ENCODE results near the gene ALAS1.

The ALAS1 gene

DNA sequence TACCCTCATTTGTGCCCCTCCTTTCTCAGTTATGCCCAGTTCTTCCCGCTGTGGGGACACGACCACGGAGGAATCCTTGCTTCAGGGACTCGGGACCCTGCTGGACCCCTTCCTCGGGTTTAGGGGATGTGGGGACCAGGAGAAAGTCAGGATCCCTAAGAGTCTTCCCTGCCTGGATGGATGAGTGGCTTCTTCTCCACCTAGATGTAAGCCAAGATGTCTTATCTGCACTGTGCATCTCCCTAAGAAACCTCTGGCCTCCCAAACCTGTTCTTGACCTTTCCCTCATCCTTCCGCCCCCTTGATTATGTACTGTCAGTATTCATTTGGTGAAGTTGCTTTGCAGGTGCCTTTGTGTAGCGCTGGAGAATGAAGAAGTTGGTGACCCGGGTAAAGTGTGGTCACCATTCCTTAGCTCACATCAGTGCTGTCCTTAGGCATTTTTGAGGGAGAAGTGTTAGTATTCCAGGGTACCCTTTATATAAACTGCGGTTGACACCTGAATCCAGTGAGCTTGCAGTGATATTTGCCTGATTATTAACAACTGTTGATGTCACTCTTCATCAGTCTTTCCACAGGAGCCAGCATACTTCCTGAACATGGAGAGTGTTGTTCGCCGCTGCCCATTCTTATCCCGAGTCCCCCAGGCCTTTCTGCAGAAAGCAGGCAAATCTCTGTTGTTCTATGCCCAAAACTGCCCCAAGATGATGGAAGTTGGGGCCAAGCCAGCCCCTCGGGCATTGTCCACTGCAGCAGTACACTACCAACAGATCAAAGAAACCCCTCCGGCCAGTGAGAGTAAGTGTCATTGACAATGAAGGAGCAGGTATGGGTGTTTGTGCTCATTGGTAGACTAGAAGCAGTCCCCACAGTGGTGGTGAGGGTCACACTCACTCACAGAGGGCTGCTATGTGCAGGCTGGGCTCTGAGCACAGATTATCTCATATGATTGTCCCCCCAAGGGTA is 966 bp downstream of the ALAS1 start:
- no peak for DNase-seq (ENCODE audit: low read depth)

DNA sequence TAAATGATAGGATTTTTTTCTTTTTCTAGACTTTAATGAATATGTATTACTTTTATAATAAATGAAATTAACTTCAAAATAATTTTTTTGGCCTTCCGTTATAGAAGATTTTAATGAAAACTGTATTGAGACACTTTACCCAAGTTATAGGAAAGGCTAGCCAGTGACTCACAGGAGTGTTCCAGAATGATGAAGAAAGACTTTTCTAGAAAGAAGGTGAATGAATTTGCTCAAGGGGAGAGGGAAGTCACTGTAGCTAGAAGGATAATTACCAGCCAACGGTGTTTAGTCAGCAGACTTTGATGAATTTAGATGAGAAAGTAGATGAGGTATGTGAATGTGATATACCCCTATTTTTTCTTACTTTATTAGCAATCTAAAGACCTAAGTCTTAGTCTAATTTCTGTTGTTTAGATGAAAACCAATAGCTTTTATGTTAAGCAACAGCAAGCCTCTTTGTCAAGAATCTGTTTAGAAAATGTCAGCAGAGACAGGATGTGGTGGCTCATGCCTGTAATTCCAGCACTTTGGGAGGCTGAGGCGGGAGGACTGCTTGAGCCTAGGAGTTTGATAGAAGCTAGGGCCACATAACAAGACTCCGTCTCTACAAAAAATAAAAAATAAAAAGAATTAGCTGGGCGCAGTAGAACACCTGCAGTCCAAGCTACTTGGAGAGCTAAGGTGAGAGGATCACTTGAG is 3.2 kb downstream of the ALAS1 start:
- DNase-seq (ENCODE audit: low read depth), result peak; percentile 42

DNA sequence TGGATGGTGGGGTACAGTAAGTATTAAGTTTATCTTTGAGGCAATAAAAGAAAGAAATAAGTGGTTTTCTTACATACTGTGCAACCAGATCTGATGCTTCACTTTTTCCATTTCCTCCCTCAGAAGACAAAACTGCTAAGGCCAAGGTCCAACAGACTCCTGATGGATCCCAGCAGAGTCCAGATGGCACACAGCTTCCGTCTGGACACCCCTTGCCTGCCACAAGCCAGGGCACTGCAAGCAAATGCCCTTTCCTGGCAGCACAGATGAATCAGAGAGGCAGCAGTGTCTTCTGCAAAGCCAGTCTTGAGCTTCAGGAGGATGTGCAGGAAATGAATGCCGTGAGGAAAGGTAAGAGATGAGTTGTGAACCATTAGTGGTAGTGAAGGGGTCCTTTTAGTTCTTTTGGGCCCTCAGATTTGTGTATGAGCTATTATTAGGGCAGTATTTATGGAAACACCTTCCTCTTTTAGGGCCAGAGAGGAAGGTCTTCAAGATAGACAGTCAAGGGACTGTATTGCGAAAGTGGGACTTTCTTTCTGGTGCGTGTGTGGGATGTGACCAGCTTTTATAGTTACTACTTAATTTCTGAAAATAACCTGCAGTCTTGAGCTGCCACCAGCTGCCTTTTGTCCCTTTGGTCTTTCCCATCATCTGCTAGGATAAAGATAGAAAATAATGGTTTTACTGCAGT is 4.6 kb downstream of the ALAS1 start:
- no peak for DNase-seq (ENCODE audit: low read depth)

DNA sequence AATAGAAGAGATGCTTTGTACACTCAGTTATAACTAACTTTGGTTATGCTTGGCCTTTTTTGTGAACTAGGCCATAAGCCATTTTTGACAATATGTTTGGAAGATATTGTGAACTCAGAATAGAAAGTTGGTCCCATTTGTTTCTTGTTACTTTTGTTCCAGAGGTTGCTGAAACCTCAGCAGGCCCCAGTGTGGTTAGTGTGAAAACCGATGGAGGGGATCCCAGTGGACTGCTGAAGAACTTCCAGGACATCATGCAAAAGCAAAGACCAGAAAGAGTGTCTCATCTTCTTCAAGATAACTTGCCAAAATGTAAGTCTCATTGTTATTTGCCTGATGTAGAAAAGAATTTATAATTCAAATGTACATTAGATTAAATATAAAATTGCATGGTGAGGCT is 5.7 kb downstream of the ALAS1 start:
- DNase-seq (ENCODE audit: low read depth), result no peak

DNA sequence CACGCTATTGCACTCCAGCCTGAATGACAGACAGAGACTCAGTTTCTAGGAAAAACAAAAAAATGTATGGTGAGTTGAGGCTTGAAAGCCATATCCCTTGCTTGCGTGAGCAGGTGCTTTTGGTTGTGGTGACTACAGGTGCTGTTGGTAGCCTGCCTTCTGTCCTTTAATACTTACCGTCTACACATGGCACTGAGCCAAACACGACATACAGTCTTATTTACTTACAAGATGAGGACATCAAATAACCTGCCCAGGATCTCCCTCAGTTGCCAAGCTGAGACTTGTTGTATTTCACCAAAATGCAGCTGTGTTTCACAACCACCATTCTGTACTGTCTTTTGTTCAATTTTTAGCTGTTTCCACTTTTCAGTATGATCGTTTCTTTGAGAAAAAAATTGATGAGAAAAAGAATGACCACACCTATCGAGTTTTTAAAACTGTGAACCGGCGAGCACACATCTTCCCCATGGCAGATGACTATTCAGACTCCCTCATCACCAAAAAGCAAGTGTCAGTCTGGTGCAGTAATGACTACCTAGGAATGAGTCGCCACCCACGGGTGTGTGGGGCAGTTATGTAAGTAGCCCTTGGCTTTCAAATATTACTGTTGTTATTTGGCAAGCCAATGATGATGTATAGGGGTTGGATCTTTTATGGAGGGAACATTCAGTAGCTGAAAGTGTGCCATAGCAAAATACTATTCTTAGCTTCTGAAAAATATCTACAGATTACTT is 6.5 kb downstream of the ALAS1 start:
- peak; percentile 37 for DNase-seq (ENCODE audit: low read depth)

DNA sequence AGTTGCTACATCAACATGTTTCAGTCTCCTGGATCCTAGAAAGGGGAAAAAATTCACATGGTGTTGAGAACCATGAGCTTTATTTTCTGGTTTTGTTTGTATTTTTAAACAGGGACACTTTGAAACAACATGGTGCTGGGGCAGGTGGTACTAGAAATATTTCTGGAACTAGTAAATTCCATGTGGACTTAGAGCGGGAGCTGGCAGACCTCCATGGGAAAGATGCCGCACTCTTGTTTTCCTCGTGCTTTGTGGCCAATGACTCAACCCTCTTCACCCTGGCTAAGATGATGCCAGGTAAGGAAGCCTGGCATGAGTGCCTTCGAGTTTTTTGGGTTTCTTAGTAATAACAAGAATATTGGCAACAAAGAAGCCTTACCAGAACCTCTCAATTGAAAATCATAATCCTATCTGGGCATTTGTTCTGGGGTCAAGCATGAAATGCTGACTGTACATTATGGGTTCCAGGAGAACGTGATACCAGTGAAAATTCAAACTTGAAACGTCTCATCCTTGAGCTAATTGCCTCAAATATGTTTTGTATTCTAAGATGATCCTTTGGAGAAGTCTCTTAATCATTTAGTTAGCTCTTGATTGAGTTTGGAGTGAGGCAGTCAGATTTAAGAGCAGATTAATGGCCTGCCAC is 7.9 kb downstream of the ALAS1 start:
- DNase-seq (ENCODE audit: low read depth), result no peak

DNA sequence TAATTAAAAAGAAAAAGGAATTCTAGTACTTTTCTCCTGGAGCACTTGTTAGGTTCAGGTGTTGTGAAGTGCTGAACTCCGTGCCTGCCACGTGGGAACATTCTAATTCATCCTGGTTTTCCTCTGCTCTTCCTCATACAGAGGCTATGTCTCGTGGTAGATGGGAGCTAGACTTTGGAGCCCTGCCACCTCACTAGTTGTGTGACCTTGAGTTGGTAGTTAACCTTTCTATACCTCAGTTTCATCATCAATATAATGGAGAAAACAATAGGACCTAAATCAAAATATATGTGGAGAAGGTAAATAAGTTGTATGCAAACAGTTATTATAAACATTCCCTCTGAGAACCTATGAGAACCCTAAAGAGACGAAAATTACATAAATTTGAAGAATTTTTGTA is 10.6 kb downstream of the ALAS1 start:
- no peak for DNase-seq (ENCODE audit: low read depth)

DNA sequence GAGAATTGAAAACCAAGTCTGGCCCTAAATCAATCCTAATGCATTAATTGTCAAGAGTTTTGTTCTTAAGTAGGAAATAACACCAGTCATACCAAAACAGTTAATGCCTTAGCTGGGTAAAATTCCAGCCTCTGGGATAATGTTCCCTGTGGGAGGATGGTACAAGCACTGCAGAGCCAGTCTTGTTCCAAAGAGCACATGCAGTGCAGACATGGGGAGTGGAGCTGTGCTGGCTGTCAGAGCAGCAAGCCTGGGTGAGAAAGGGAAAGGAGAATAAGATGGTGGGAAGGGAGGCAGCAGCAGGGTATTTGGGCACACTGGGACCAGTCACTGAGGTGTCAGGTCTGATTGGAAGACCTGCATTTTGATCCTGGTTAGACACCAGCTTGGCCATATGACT is 12.1 kb downstream of the ALAS1 start:
- DNase-seq (ENCODE audit: low read depth), result no peak

DNA sequence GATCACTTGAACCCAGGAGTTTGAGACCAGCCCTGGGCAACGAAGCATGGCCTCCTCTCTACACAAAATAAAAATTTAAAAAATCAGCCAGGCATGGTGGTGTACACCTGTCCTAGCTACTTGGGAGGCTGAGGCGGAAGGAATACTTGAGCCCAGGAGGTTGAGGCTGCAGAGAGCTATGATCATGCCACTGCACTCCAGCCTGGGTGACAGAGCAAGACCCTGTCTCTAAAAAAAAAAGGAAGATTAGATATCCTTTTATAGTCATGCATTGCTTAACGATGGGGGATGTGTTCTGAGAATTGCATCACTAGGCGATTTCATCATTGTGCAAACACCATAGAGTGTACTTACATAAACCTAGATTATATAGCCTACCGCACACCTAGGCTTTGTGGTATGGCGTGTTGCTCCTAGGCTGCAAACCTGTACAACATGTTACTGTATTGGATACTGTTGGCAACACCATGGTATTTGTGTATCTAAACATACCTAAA is 12.6 kb downstream of the ALAS1 start:
- no peak for DNase-seq (ENCODE audit: low read depth)

DNA sequence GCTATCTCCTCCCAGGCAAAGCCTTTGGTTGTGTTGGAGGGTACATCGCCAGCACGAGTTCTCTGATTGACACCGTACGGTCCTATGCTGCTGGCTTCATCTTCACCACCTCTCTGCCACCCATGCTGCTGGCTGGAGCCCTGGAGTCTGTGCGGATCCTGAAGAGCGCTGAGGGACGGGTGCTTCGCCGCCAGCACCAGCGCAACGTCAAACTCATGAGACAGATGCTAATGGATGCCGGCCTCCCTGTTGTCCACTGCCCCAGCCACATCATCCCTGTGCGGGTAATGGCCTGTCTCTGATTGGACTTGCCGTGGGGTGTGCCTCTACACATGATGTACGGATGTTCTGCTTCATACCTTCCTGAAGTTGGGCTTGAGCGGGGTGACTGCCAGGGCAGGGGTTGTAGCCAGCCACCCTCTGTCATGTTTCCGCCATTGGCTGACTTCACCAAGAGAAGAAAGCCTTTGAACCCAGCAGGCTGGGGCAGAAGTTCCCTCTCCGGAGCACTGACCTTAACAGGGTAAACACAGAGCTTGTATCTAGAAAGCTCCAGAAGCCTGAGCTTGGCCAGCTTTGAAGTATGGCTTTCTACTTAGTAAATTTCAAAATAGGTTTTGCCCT is 13.4 kb downstream of the ALAS1 start:
- DNase-seq (ENCODE audit: low read depth), result no peak

DNA sequence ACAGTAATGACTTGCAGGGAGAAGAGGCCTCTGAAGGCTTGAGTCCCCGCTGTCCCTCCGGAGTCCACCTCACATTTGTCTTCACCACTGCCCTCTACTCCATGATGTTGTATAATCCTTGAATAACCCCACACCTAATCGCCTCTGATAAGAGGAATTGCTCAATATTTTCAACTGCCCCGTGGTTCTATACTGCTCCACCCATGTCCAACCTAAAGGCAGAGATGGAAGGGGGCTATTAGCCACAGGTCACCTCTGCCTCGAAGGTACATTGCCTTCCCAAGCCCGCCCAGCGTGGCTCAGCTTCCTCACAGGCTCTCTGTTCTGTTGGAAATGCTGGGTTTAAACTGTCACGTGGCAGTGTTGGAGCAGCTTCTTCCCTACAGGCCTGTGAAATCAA is 15.0 kb downstream of the ALAS1 start:
- DNase-seq (ENCODE audit: low read depth), result no peak

DNA sequence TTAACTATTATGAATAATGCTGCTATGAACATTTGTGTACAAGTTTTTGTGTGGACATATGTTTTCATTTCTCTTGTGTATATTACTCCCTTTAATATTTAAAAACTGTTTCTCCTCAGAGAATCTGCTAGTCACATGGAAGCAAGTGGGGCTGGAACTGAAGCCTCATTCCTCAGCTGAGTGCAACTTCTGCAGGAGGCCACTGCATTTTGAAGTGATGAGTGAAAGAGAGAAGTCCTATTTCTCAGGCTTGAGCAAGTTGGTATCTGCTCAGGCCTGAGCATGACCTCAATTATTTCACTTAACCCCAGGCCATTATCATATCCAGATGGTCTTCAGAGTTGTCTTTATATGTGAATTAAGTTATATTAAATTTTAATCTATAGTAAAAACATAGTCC is 15.9 kb downstream of the ALAS1 start:
- no peak for DNase-seq (ENCODE audit: low read depth)

DNA sequence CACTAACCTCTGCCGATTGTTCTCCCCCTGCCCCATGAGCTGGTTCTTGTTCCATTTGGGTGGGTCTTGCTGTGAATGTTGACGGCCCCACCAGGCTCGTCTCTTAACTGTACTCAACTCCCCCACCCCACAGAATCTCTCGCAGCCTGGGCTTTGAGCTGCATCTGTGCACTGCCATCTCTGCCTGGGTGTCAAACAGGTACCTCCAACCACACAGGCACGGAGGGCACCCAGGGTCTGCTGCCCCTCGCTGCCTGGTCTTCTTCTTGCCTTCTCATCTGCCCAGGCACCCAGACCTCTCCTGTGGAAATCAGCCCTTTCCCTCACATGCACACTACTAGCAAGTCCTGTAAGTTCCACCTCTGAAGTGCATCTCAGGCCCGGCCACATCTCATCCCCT is 17.4 kb downstream of the ALAS1 start:
- DNase-seq (ENCODE audit: low read depth), result no peak

DNA sequence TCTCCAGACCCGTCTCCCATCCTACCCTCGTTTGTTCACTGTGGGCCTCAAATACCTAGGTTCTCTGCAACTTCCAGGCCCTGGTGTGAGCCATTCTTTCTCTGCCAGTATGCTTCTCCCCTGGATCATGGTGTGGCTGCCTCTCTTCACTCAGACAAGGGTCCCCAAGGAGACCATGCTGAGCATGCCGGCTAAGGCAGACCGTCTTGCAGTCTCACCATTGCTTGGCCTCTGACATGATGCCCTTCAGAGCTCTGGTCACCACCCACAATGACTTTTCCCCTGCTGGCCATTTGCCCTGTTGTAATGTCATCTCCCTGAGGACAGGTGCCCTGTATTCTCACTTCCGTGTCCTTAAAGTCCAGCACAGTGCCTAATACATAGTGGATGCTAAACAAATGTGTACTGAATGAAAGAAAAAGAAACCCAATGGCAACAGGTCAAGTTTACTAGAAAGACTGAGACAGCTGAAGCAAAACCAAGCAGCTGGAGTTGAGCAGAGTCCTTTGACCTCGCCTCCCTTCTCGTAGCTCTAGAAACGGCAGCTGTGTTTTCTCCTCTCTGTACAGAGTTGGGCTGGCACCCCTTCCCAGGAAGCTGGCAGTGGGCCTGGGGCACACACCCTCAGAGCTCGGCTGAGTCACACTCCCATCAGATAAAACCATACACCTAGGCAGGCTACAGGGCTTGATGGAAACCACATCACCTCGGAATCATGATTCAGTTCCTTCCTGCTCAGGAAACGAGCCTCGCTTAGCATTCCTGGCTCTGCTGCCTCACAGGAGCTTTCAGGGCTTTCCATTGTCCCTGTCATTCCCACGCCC is 18.8 kb downstream of the ALAS1 start:
- DNase-seq (ENCODE audit: low read depth), result peak; percentile 90

DNA sequence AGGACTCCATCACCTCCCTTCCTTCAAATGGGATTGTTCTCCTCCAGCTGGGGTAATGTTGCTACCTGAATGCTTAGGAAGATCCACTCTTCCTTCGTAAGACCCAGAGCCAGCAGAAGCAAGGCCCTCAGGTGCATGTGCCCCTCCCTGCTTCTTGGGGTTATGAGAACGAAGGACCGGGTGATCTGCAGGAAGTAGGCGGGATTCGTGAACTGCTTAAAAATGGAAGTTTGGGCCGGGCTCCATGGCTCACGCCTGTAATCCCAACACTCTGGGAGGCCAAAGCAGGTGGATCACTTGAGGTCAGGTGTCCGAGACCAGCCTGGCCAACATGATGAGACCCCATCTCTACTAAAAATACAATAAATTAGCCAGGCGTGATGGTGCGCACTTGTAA is 19.4 kb downstream of the ALAS1 start:
- DNase-seq (ENCODE audit: low read depth), result no peak

DNA sequence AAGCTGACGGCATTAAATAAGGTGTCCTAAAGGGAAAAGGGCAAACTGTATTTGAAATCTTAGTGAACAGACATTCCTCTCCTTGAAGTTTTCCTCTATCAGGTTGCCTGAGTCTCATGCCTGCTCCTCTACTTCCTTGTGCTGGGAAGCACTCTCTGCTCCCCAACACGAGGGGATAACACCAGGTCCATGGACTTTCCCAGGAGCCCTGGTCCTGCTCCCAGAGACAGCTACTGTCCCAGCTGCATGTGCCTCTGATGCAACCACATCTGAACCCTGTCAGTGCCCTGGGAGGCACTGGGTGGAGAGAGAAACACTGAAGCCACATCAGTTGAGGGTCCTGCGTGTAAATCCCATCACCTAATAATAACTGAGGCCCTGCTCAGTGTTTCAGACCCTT is 20.1 kb downstream of the ALAS1 start:
- no peak for DNase-seq (ENCODE audit: low read depth)

DNA sequence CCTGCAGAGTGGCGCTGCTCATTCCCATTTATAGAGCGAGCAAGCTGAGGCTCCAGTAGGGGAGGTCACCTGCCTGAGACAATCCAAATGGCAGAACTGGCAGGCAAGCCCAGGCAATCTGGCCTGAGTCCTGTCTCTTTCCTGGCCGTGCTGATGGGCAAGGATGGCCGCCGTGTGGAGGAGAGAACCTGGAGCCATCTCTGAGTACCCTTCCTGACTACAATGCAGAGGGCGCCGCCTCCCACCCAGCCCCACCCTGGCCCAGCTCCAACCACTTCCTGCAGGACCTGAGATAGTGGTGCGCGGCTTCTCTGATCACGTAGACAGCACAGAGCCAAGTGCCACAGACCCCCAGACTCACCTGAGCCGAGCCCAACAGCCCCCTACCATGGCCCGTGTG is 20.5 kb downstream of the ALAS1 start:
- DNase-seq (ENCODE audit: low read depth), result no peak

DNA sequence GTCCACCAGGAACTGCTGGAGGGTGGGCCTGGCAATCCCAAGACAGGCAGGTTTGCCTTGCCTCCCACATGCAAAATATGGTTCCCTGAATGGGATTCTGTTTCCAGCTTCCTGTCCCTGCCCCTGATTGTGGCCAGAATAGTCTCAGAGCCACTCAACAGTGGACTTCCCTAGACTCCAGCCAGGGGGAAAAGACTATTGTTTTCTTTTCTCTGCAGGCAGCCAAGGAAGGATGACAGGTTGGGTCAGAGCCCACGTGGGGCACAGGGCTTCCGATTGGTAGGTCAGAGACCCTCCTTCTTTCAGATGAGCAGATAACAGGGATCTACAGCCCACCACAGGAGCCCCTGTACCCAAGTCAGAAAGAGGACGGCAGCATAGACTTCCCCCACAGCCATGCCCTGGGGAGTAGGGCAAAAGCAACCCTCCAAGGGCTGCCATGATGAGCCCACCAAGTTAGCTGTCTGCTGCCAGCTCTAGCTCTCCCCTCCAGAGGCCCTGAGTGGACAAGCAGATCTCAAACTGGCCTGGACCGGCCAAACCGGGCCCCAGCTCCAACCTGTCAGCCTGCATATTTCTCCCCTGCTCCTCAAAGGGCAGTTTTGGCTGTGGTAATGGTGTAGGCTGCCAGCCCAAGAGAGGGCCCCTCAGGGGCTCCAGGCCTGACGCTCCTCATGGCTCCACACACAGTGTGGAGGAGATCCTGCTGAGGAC is 21.1 kb downstream of the ALAS1 start:
- no peak for DNase-seq (ENCODE audit: low read depth)

DNA sequence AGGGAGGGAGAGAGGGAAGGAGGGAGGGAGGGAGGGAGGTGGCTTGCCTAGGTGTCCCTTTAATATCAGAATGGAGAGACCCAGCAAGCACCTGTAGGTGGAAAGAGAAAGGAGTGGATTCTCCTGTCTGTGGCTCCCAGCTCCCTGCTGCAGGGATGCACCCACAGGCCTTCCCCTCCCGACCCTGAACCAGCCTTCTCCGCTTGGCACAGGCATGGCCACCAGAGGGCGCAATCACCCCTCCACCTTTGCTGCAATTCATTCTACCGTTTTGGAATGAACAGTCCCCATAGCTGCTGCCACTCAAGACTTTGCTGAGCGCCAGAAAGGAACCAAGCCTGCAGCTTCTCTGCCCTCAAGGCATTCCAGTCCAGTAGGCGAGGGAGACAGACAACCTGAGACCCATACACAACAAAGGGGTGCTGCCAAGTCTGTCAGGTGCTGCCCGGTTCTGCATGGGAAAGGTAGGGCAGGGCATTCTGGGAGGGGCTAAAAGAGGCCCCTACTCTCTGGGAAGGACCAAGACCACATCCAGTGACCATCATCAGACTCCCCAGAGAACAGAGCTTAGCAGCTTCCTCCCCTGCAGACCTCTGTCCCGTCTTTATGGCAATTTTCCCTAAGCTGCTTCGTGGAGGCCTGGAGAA is 22.5 kb downstream of the ALAS1 start:
- peak; percentile 77 for DNase-seq (ENCODE audit: low read depth)

Measured in ELR (cell line).